ENCODE results near the gene ZNF467.
A peak's percentile ranks its signal among the peaks of the same experiment; 100 is the strongest.

The ZNF467 gene

DNA sequence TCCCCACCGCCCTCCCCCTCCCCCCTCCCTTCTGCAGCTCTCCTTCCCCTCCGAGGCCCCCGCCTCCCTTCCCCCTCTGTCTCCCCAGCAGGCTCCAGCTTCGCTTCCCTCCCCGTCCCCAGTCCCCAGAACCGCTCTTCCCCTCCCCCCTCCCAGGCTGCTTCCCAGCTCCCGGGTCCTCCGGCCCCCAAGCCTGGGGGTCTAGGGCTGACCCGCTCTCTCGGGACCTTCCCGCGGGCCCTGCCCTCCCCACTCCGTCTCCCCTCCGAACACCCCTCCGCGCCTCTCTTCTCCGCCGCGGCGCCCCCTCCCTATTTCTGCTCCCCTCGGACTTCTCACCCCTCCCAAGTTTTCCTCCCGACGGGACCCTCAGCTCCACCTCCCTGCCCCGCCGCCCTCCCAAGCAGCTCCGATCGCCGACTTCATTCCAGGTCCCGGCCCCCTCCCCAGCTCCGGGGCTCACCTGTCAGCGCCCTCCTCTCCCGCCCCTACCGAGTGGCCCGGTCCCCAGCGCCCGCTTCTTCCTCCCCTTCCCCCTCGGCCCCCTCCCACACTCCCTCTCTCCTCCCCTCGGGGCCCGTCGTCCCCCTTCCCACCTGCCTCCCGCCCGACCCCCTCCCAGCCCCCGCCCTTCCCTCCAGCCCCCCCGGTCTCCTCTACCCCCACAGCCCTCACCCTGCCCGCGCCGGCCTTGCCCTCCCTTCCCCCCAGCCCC lies 990 bp downstream of the ZNF467 start:
- Mint-ChIP-seq H3K4me3 (peak overlapping the region; percentile 86), H3K4me1 (peaks cover 12% of the 10 kb centered on the region), H3K36me3 (no peaks in the 10 kb centered on the region), H3K9me3 (no peaks in the 10 kb centered on the region), H3K27ac (peak overlapping the region; percentile 44), H3K27me3 (no peaks in the 10 kb centered on the region)
- ATAC-seq = peak; percentile 3

DNA sequence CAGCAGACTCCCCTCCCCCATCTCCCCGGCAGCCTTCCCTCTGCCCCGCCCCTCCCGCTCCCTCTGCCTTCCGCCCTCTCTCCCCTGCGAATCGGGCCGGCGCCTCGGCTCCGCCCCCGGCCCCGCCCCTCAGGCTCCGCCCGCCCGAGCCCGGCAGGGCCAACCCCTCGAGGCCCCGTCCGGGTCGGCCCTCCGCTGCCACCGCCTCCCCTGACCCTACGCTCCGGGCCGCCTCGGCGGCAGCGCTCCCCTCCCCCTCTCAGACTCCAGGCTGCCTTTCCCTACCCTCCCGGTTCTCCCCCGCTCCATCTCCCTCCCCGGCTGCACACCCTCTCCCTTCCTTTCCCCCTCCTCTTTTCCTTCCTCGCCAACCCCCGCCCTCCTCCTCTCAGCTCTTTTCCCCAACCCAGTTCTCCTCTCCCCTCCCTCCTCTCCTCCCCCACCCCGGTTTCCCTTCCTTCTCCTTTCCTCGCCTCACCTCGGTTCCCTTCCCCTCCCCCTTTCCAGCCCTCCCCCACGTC lies 1.6 kb downstream of the ZNF467 start:
- peak overlapping the region; percentile 86 for H3K4me3 Mint-ChIP-seq
- ATAC-seq = peak; percentile 95
- H3K36me3 Mint-ChIP-seq = no peaks in the 10 kb centered on the region
- peak overlapping the region; percentile 37 for H3K27ac Mint-ChIP-seq
- H3K9me3 Mint-ChIP-seq = no peaks in the 10 kb centered on the region
- peaks cover 12% of the 10 kb centered on the region for H3K4me1 Mint-ChIP-seq
- H3K27me3 Mint-ChIP-seq = no peaks in the 10 kb centered on the region

DNA sequence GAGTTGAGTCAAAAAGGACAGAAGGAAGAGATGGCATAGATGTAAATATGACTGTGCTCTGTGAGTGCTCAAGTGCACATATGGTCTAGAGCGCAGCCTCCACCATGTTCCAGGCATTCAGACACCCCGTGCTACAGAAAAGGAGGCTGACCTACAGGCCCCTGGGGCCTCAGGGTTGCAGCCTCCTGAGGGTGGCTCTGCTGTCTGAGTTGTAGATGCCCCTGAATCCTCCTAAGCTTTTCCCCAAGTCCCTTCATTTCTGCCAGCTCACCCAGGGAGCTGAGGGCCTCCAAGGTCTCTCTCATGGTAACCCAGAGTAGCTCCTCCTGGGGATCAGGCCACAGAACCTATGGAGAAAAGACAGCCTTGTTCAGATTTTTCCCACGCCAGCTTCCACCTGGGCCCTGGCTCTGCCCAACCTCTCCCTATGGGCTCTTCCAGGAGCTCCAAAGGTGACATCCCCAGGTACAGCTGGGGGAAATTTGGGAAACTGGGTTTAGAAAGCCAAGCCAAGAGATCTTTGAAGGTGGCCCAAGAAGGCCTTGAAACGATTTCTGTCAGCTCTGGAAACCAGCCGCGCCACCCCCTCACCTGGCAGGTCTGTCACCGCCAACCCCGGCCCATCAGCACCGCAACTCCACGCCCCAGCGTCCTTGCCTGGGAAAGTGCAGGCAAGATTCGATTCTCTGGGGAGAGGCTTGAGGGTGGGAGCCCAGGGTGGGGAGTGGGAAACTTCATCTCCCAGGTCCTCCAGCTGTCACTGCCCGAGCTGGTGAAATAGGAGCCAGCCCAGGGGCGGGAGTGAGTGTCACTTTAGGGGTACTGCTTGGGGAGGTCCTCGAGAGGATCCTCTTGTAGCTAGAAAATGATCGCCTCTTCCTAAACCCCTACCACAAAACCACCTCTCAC lies 2.4 kb downstream of the ZNF467 start:
- H3K9me3 Mint-ChIP-seq = no peaks in the 10 kb centered on the region
- peak overlapping the region; percentile 86 for H3K4me3 Mint-ChIP-seq
- no peaks in the 10 kb centered on the region for H3K27me3 Mint-ChIP-seq
- H3K36me3 Mint-ChIP-seq = peaks cover 5% of the 10 kb centered on the region
- peak; percentile 2 for ATAC-seq
- peaks cover 12% of the 10 kb centered on the region for H3K4me1 Mint-ChIP-seq
- peak overlapping the region; percentile 37 for H3K27ac Mint-ChIP-seq

DNA sequence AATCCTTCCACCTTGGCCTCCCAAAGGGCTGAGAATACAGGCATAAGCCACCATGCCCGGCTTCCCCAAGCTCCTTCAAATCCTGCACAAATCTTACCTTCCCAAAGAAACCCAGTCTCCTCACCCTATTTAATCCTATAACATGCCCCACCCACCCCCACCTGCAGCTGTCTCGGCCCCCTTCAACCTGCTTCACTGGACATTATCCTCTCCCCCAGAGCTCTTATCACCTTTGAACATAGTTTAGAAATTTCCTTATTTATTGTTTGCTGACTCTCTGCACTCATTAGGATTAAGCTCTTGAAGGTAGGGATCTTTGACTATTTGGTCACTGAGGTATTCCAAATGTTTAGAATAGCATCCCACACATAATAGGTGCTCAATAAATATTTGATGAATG lies 3.5 kb downstream of the ZNF467 start:
- no peaks in the 10 kb centered on the region for H3K27me3 Mint-ChIP-seq
- H3K27ac Mint-ChIP-seq = no peak overlapping the region
- H3K36me3 Mint-ChIP-seq = peaks cover 5% of the 10 kb centered on the region
- H3K9me3 Mint-ChIP-seq = no peaks in the 10 kb centered on the region
- no peak overlapping the region for H3K4me3 Mint-ChIP-seq
- H3K4me1 Mint-ChIP-seq = peaks cover 12% of the 10 kb centered on the region
- ATAC-seq = no peak

DNA sequence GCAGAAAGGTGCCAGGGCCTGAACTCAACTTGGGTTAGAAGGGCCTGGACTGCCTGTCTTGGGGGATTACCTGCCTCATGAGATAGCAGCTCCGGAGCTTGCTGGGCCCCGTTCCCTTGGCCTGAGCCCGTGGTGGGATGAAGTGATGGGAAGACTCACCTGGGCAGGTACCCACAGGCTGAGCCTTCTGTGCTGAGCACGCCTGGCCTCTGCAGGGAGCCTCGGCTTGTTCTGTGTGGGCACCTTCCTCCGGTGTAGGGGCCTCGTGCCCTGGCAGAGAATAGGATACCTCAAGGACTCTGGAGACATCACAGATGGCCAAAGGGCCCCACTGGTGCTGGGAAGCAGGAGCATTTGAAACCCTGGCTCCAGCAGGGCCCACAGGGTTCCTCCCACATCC lies 4.5 kb downstream of the ZNF467 start:
- Mint-ChIP-seq H3K36me3 (peaks cover 5% of the 10 kb centered on the region), H3K4me1 (peaks cover 7% of the 10 kb centered on the region), H3K27me3 (no peaks in the 10 kb centered on the region), H3K4me3 (no peak overlapping the region), H3K27ac (no peak overlapping the region), H3K9me3 (no peaks in the 10 kb centered on the region)
- no peak for ATAC-seq

DNA sequence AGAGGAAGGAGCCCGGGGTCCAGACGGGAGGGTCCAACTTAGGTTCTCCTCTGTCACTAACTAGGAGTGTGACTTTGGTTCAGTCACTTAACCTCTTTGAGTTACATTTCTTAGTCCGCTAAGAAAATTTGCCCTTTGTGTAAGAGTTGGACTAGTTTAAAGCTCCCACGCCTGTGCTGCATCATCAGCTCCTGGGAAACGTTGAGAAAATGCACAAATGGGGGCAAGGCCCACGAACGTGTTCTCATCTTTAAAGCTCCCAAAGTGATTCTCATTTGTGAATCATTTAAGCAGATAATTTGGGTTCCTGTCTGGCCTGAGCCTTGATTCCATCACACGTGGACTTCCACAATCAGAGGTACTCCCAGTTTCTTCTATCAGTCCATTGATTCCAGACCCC lies 6.3 kb downstream of the ZNF467 start:
- Mint-ChIP-seq H3K27me3 (no peaks in the 10 kb centered on the region), H3K4me1 (peaks cover 7% of the 10 kb centered on the region), H3K36me3 (peaks cover 5% of the 10 kb centered on the region), H3K4me3 (no peak overlapping the region), H3K27ac (no peak overlapping the region), H3K9me3 (no peaks in the 10 kb centered on the region)
- ATAC-seq = no peak

DNA sequence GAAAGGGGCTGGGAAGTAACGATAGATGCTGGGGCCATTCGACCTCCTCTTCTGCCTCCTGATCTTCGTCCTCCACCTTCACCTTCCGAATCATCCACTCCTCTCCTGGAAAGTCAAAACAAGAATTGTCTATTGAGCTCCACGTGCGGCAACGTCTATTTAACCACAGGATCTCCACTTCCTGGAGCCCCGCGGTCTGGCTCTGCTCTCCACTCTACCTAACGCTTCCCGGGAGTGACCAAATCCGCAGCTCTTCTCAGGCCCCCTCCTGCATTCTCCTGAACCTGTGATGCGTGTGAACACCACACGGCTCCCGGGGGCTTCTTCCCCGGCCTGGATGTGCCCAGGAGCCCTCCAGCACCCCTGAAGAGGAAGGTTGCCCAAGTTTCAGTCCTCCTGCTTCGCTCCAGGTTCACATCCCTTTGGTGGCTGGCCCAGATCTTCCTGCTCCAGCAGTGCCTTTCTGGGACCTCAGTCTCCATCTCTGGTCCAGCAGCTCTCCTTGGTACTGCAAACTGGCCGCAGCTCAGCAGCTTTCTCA lies 7.2 kb downstream of the ZNF467 start:
- ATAC-seq = no peak
- H3K9me3 Mint-ChIP-seq = no peaks in the 10 kb centered on the region
- H3K27ac Mint-ChIP-seq = no peak overlapping the region
- no peaks in the 10 kb centered on the region for H3K27me3 Mint-ChIP-seq
- peaks cover 6% of the 10 kb centered on the region for H3K4me1 Mint-ChIP-seq
- no peak overlapping the region for H3K4me3 Mint-ChIP-seq
- peaks cover 5% of the 10 kb centered on the region for H3K36me3 Mint-ChIP-seq

DNA sequence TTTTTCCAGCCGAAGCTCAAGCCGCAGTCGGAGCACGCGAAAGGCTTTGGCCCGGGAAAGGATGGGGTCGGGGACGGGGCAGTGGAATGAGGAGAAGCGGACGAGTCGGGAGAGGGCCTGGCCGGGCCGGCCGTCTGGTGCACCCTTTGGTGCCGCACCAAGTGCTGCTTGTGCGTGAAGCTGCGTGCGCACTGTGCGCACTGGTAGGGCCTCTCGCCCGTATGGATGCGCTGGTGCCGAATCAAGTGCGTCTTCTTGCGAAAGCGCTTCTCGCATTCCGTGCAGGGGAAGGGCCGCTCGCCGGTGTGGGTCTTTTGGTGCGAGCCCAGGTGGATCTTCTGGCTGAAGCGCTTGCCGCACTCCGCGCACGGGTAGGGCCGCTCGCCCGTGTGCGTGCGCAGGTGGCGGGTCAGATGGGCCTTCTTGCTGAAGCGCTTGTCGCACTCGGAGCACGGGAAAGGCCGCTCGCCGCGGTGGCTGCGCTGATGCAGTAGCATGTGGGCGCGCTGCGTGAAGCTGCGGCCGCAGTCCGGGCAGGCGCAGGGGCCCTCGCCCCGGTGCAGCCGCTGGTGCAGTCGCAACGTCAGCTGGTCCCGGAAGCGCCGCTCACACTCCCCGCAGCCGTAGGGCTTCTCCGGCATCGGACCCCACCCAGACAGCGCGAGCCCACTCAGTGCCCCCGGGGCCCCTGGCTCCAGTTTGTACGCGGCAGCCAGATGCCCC lies 7.8 kb downstream of the ZNF467 start:
- Mint-ChIP-seq H3K27me3 (no peaks in the 10 kb centered on the region), H3K27ac (no peak overlapping the region), H3K4me3 (no peak overlapping the region), H3K9me3 (no peaks in the 10 kb centered on the region), H3K36me3 (peaks cover 5% of the 10 kb centered on the region), H3K4me1 (no peaks in the 10 kb centered on the region)
- no peak for ATAC-seq

DNA sequence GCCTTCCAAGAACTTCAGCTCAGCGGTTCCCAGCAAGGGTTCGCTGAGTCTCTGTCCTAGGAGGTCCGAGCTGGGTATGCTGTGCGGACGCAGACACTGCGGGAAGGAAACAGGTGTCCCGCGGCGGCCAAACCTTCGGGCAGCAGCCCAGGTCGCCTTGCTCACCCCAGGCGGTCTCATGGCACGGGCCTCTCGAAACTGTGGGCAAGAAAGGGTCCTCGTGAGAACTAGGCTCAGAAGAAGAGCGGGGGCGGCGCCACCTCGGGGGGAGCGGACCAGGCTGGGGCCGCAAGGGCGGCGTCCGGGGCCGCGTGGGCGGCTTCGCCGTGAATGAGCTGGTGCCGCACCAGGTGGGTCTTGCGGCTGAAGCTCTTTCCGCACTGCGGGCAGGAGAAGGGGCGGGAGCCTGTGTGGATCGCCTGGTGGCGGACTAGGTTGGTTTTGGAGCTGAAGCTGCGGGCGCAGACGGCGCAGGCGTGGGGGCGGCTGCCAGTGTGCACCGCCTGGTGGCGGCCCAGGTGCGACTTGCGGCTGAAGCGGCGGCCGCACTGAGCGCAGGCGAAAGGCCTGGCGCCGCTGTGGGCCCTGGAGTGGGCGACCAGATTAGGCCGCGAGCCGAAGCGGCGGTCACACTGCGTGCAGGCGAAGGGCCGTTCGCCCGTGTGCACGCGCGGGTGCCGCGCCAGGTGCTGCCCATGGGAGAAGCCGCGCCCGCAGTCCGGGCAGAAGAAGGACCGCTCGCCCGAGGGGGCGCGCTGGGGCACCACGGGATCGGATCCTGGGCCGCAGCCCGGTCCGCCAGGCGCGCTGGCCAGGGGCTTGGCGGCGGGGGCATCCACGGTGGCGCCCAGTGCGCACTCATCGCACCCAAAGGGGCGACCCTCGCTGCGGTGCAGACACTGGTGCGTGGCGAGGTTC lies 8.6 kb downstream of the ZNF467 start:
- no peaks in the 10 kb centered on the region for H3K4me1 Mint-ChIP-seq
- H3K9me3 Mint-ChIP-seq = no peaks in the 10 kb centered on the region
- no peaks in the 10 kb centered on the region for H3K27me3 Mint-ChIP-seq
- ATAC-seq = peak; percentile 54
- peaks cover 5% of the 10 kb centered on the region for H3K36me3 Mint-ChIP-seq
- H3K27ac Mint-ChIP-seq = no peak overlapping the region
- H3K4me3 Mint-ChIP-seq = no peak overlapping the region

DNA sequence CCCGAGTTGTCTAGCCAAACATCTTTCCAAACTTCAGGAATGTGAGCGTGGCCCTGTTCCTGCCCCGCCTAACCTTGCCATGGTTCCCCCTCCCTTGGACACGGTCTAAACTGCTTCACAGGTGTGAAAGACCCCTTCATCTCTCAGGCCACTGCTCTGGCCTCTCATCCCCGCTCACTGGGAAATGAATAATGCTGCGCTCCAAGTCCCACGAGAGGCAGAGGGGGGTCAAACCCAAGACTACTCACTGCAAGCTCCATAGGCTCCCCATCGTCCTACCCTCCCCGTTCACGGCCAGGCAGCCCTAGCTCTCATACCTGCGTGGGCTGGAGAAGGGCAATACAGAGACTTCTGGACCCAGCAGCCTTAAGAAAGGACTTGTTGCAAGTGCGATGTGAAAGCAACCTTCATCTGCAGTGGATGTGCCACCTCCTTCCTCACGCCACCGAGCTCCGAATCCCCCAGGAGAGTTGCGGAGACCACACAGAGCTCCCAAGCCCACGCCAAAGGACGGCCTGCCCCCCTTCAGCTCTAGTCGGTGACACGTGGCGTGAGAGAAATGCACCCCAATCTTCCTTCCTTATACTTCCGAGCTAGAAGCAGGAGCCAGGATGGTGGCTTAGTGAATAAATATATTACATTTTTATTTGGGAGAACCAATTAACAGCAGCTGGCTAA lies 9.7 kb downstream of the ZNF467 start:
- no peak overlapping the region for H3K4me3 Mint-ChIP-seq
- ATAC-seq = no peak
- H3K27ac Mint-ChIP-seq = no peak overlapping the region
- no peaks in the 10 kb centered on the region for H3K9me3 Mint-ChIP-seq
- H3K4me1 Mint-ChIP-seq = no peaks in the 10 kb centered on the region
- no peaks in the 10 kb centered on the region for H3K27me3 Mint-ChIP-seq
- H3K36me3 Mint-ChIP-seq = peaks cover 5% of the 10 kb centered on the region

DNA sequence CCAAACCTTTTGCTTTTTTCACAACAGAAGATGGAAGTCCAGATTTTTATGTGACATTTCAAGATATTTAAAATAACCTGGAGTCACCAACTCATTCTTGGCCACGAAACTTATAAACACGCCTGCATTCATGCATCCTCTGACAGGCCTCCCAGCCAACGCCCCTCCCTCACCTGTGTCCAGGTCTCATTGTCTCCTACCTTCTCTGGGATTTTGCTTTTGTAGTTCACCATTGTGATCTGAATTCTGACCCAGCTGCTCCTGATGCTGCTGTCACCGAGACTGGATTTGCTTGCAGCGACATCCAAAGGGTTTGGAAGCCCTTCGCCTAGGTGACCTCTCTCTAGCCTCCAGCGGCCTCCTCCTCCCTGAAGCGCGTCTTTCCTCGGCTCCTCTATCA lies 10.8 kb downstream of the ZNF467 start:
- no peaks in the 10 kb centered on the region for H3K9me3 Mint-ChIP-seq
- no peaks in the 10 kb centered on the region for H3K27me3 Mint-ChIP-seq
- H3K27ac Mint-ChIP-seq = no peak overlapping the region
- no peak for ATAC-seq
- H3K4me3 Mint-ChIP-seq = no peak overlapping the region
- no peaks in the 10 kb centered on the region for H3K4me1 Mint-ChIP-seq
- peaks cover 5% of the 10 kb centered on the region for H3K36me3 Mint-ChIP-seq

DNA sequence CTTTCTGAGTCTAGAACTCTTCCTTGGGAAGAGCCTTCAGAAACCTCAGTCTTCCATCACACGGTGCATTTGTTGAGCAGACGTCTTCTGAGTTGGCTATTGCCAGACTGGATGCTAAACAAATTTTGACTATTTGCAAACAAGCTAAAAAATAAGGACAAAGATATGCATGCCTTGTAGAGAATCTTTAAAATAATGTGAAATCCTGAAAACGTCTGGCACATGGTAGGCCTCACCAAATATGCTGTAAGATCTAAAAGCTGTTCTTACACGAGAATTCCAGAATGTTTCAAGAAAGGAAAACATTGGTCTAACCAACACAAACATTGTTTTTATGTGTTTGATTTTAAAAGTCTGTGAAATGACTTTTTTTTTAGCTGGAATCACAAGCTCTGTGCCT lies 11.3 kb downstream of the ZNF467 start:
- no peaks in the 10 kb centered on the region for H3K9me3 Mint-ChIP-seq
- H3K27ac Mint-ChIP-seq = no peak overlapping the region
- no peaks in the 10 kb centered on the region for H3K4me1 Mint-ChIP-seq
- H3K36me3 Mint-ChIP-seq = peaks cover 5% of the 10 kb centered on the region
- H3K4me3 Mint-ChIP-seq = no peak overlapping the region
- ATAC-seq = no peak
- no peaks in the 10 kb centered on the region for H3K27me3 Mint-ChIP-seq

DNA sequence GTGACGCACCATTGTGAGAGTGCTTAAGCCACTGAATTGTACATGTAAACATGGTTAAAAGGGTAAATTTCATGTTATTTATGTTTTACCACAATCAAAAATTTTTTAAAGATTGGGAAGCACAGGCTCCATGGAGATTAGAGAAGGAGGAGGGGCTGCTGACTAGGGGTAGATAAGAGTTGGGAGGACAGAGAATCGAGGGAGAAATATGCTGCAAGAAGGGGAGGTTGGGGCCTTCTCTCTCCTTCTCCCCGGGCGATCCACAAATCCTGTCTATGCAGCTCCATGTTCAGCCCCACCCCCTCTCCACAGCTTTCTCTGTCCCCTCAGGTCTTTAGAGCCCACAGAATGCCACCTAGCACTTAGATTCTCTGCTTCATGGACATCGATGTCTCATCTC lies 12.1 kb downstream of the ZNF467 start:
- H3K9me3 Mint-ChIP-seq = peaks cover 3% of the 10 kb centered on the region
- H3K27me3 Mint-ChIP-seq = no peaks in the 10 kb centered on the region
- no peak for ATAC-seq
- H3K36me3 Mint-ChIP-seq = peaks cover 4% of the 10 kb centered on the region
- no peak overlapping the region for H3K4me3 Mint-ChIP-seq
- no peak overlapping the region for H3K27ac Mint-ChIP-seq
- H3K4me1 Mint-ChIP-seq = no peaks in the 10 kb centered on the region

DNA sequence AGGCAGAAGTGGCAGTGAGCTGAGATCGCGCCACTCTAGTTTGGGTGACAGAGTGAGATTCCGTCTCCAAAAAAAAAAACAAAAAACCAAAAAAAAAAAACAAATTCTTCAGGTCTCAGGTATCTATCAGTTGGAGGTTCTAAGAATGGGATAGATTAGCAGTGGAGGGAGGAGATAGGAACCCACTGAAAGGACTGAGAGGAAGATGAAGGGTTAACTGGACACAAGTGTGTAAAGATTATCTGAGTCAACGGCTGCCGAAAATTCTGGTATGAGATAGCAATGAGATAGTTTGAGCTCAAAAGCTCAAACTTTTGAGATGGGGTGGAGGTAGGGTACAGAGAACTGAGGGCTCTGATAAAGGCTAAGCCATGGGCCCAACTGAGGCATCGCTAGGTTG lies 12.8 kb downstream of the ZNF467 start:
- no peaks in the 10 kb centered on the region for H3K27me3 Mint-ChIP-seq
- H3K4me1 Mint-ChIP-seq = no peaks in the 10 kb centered on the region
- ATAC-seq = no peak
- H3K9me3 Mint-ChIP-seq = peaks cover 3% of the 10 kb centered on the region
- H3K36me3 Mint-ChIP-seq = no peaks in the 10 kb centered on the region
- no peak overlapping the region for H3K27ac Mint-ChIP-seq
- no peak overlapping the region for H3K4me3 Mint-ChIP-seq

Measured in stimulated activated memory B cell treated with anti-CD40 and anti-IgM and Interleukin-4, amounts not matched to agents 10 μg/mL and 1 μg/mL and 100 μg/mL, for 72 hours (primary cell).